ENCODE data around the gene MARCKS.
"Not testable (repeated sequence)": the region's sequence is repeated elsewhere in the genome, so short reads cannot be mapped to it uniquely, and the experiment has no call there.

The MARCKS gene

GRCh38 chr6:113884011-113884410 is 26.9 kb downstream of the MARCKS start:
- DNase-seq (ENCODE audit: low read depth) = no peak

- no peak for DNase-seq (ENCODE audit: low read depth)
These were observed 29.4 kb downstream of the MARCKS start for GRCh38 chr6:113886512-113886911.

GRCh38 chr6:113888493-113888892 is 31.3 kb downstream of the MARCKS start:
- no peak for DNase-seq (ENCODE audit: low read depth)

- DNase-seq (ENCODE audit: low read depth) = no peak
These were observed 31.9 kb downstream of the MARCKS start for GRCh38 chr6:113888956-113889630.

GRCh38 chr6:113893451-113893850 is 36.3 kb downstream of the MARCKS start:
- no peak for DNase-seq (ENCODE audit: low read depth)

GRCh38 chr6:113893866-113894265 is 36.7 kb downstream of the MARCKS start:
- no peak for DNase-seq (ENCODE audit: low read depth)

- DNase-seq (ENCODE audit: low read depth) = no peak
These were observed 37.8 kb downstream of the MARCKS start for GRCh38 chr6:113894712-113895674.

GRCh38 chr6:113901482-113901881 is 44.3 kb downstream of the MARCKS start:
- no peak for DNase-seq (ENCODE audit: low read depth)

GRCh38 chr6:113903666-113904330 is 46.7 kb downstream of the MARCKS start:
- no peak for DNase-seq (ENCODE audit: low read depth)

- no peak for DNase-seq (ENCODE audit: low read depth)
These were observed 50.1 kb downstream of the MARCKS start for GRCh38 chr6:113907102-113907815.

GRCh38 chr6:113908801-113909200 is 51.7 kb downstream of the MARCKS start:
- no peak for DNase-seq (ENCODE audit: low read depth)

- DNase-seq (ENCODE audit: low read depth) = no peak
These were observed 52.2 kb downstream of the MARCKS start for GRCh38 chr6:113909224-113909856.

- not testable (repeated sequence) for DNase-seq (ENCODE audit: low read depth)
These were observed 53.1 kb downstream of the MARCKS start for GRCh38 chr6:113910285-113910684.

Measured in T follicular helper cell (primary cell).